ENCODE results near the gene FLYWCH1.

DNA sequence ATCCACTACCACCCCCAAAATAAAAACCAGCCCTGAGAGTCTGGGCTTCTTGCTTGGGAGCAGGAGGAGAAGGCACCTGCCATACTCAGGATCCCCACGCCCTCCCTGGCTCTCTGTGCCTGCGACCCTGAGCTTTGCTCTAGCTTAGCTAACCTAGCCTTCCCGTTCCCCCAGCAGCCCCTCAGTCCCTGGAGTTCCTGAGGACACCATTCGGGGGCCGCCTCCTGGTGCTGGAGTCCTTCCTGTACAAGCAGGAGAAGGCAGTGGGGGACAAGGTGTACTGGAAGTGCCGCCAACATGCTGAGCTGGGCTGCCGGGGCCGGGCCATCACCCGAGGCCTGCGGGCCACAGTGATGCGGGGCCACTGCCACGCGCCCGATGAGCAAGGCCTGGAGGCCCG is 18.5 kb downstream of the FLYWCH1 start:
- TF ChIP-seq, protein P1, sequence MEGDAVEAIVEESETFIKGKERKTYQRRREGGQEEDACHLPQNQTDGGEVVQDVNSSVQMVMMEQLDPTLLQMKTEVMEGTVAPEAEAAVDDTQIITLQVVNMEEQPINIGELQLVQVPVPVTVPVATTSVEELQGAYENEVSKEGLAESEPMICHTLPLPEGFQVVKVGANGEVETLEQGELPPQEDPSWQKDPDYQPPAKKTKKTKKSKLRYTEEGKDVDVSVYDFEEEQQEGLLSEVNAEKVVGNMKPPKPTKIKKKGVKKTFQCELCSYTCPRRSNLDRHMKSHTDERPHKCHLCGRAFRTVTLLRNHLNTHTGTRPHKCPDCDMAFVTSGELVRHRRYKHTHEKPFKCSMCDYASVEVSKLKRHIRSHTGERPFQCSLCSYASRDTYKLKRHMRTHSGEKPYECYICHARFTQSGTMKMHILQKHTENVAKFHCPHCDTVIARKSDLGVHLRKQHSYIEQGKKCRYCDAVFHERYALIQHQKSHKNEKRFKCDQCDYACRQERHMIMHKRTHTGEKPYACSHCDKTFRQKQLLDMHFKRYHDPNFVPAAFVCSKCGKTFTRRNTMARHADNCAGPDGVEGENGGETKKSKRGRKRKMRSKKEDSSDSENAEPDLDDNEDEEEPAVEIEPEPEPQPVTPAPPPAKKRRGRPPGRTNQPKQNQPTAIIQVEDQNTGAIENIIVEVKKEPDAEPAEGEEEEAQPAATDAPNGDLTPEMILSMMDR (IDR thresholded peaks at IDR 0.05; ENCODE audit: low read depth, low read length, missing input control): no peak
- no peak for TF ChIP-seq YY1 (IDR thresholded peaks at IDR 0.05)
- no peak for TF ChIP-seq JUND (IDR thresholded peaks at IDR 0.05)
- TF ChIP-seq RXRA (IDR thresholded peaks at IDR 0.05): no peak
- TF ChIP-seq HNF4A (conservative IDR thresholded peaks at IDR 0.05): no peak
- TF ChIP-seq SP1 (IDR thresholded peaks at IDR 0.05): no peak
- TF ChIP-seq, protein P2, sequence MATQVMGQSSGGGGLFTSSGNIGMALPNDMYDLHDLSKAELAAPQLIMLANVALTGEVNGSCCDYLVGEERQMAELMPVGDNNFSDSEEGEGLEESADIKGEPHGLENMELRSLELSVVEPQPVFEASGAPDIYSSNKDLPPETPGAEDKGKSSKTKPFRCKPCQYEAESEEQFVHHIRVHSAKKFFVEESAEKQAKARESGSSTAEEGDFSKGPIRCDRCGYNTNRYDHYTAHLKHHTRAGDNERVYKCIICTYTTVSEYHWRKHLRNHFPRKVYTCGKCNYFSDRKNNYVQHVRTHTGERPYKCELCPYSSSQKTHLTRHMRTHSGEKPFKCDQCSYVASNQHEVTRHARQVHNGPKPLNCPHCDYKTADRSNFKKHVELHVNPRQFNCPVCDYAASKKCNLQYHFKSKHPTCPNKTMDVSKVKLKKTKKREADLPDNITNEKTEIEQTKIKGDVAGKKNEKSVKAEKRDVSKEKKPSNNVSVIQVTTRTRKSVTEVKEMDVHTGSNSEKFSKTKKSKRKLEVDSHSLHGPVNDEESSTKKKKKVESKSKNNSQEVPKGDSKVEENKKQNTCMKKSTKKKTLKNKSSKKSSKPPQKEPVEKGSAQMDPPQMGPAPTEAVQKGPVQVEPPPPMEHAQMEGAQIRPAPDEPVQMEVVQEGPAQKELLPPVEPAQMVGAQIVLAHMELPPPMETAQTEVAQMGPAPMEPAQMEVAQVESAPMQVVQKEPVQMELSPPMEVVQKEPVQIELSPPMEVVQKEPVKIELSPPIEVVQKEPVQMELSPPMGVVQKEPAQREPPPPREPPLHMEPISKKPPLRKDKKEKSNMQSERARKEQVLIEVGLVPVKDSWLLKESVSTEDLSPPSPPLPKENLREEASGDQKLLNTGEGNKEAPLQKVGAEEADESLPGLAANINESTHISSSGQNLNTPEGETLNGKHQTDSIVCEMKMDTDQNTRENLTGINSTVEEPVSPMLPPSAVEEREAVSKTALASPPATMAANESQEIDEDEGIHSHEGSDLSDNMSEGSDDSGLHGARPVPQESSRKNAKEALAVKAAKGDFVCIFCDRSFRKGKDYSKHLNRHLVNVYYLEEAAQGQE (IDR thresholded peaks at IDR 0.05): no peak
- no peak for TF ChIP-seq NR2F2 (IDR thresholded peaks at IDR 0.05)
- TF ChIP-seq, protein P3, sequence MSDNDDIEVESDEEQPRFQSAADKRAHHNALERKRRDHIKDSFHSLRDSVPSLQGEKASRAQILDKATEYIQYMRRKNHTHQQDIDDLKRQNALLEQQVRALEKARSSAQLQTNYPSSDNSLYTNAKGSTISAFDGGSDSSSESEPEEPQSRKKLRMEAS (IDR thresholded peaks at IDR 0.05): no peak
- TF ChIP-seq TAF1 (conservative IDR thresholded peaks at IDR 0.05): no peak

Measured in liver (tissue), 3 donors.